Myometrial cell (primary cell): ENCODE data around the gene FAM117B. TPM values are rescaled to one million over a fixed set of nuclear protein-coding genes. Genes with fewer than 3 reads are reported as not detected.

Experiments
- total RNA-seq: library from RNA; depleted of rRNA; stranded (reverse); fragments of >200 nt; gene quantifications from 2 replicates; pipeline ENCODE4 v1.2.3, GENCODE V29; 2015

FAM117B gene
- total RNA-seq = 0.71 and 7.8 TPM in 2 replicates

DNA sequence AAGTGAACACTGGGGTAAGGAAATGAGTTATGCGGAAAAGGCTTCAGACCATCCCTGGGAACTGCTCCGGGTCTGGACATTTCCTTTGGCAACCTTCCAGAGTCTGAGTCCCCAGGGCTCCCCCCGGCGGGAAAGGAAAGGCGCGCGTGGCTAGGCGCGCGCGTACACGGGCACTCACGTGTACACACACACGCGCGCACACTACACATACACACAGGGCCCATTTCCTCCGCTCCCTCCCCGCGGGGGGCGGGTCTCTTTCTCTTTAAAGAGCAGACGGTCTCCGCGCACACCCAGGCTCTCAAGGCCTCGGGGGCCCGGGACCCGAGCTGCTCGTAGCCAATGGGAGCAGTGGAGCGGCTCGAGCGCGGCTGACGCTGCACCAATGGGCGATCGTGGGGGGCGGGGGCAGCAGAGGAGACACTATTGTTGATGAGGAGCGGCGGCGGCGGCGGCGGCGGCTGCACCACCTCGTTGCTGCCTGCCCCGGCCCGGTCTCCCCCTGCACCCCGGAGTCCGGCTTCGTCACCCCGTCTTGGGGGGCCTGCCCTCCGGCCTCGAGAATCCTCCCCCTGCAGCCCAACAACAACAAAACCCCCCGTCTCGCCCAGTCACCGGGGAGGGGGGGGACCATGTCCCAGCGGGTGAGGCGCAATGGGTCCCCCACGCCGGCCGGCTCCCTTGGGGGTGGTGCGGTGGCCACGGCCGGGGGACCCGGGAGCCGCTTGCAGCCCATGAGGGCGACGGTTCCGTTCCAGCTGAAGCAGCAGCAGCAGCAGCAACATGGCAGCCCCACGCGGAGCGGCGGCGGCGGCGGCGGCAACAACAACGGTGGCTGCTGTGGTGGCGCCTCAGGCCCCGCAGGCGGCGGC, at the start of gene FAM117B:
TSS of gene FAM117B (plus strand) at position 414 of the 872 bp plus-strand sequence. CDS start at position 633, 219 bp downstream.

Other genes starting within 250 kb of the FAM117B start
- gene ICA1L, start 236.8 kb downstream of the FAM117B start, total RNA-seq = 2.0 and 2.8 TPM in 2 replicates